Measurements from ENCODE around the gene HYAL3. TPM values are rescaled to one million over a fixed set of nuclear protein-coding genes. Genes with fewer than 3 reads are reported as not detected.

Gene HYAL3
- total and polyA plus RNA-seq, 2 of the 13 experiments (the other 11 are each of a cell fraction or from before 2014, with no cell fraction given), result 5.5 to 10.4 TPM

DNA sequence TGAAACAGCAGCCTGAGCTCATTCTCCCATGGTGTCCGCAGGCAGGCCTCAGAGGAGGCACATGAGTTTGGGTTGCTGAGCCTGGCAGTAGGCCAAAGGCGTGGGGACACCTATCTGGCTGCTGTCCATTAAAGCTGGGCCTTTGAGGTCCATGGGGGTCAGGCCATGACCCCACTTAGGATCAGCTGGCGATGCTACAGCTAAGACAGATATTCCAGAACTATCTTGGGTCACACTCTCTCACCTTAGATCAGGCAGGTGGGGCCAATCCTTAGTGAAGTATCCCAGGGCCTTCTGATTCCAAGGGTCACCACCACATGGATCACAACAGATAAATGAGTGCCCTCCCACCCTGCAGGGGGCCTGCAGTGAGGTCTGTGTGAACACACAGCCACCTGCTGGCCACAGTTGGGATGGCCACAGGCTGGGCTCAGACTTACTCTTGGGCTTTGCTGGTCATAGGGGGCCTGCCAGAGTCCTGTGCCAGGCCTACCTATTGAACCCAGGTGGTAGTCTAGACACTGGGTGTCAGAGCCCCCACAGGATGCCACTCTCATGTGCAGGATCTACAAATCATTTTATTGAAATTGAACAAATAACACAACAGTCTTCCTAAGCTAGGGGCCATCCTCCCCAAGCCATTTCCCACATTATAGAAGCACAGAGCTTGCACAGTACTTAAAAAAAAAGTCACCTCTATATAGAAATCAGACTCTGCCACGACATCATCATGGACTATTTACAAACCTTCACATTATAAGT is 25.3 kb upstream of the HYAL3 start (continued):
- TF ChIP-seq, protein P1, sequence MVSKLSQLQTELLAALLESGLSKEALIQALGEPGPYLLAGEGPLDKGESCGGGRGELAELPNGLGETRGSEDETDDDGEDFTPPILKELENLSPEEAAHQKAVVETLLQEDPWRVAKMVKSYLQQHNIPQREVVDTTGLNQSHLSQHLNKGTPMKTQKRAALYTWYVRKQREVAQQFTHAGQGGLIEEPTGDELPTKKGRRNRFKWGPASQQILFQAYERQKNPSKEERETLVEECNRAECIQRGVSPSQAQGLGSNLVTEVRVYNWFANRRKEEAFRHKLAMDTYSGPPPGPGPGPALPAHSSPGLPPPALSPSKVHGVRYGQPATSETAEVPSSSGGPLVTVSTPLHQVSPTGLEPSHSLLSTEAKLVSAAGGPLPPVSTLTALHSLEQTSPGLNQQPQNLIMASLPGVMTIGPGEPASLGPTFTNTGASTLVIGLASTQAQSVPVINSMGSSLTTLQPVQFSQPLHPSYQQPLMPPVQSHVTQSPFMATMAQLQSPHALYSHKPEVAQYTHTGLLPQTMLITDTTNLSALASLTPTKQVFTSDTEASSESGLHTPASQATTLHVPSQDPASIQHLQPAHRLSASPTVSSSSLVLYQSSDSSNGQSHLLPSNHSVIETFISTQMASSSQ (IDR thresholded peaks at IDR 0.05; ENCODE audit: low read depth), result no peak
- TF ChIP-seq, protein P1 (CRISPR knock-in tag; IDR thresholded peaks at IDR 0.05; ENCODE audit: borderline replicate concordance), result peak; percentile 63
- TF ChIP-seq, protein P2, sequence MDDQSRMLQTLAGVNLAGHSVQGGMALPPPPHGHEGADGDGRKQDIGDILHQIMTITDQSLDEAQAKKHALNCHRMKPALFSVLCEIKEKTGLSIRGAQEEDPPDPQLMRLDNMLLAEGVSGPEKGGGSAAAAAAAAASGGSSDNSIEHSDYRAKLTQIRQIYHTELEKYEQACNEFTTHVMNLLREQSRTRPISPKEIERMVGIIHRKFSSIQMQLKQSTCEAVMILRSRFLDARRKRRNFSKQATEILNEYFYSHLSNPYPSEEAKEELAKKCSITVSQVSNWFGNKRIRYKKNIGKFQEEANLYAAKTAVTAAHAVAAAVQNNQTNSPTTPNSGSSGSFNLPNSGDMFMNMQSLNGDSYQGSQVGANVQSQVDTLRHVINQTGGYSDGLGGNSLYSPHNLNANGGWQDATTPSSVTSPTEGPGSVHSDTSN (CRISPR knock-in tag; IDR thresholded peaks at IDR 0.05; ENCODE audit: borderline replicate concordance), result no peak
- TF ChIP-seq RAD21 (CRISPR knock-in tag; IDR thresholded peaks at IDR 0.05), result peak; percentile 95
- TF ChIP-seq ZFP37 (CRISPR knock-in tag; IDR thresholded peaks at IDR 0.05; ENCODE audit: borderline replicate concordance), result no peak
- peak; percentile 45; the same call in 1 of the 2 replicates for TF ChIP-seq FOXA3 (CRISPR knock-in tag; IDR thresholded peaks at IDR 0.05)
- TF ChIP-seq MEIS1 (CRISPR knock-in tag; IDR thresholded peaks at IDR 0.05; ENCODE audit: borderline replicate concordance), result peak; percentile 82; the same call in 1 of the 2 replicates
- TF ChIP-seq, protein P3, sequence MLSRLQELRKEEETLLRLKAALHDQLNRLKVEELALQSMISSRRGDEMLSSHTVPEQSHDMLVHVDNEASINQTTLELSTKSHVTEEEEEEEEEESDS (CRISPR knock-in tag; IDR thresholded peaks at IDR 0.05; ENCODE audit: borderline replicate concordance), result no peak
- no peak for TF ChIP-seq PRDM15 (CRISPR knock-in tag; IDR thresholded peaks at IDR 0.05)
- no peak for TF ChIP-seq ZNF563 (CRISPR knock-in tag; IDR thresholded peaks at IDR 0.05)
- no peak for TF ChIP-seq MAF1 (CRISPR knock-in tag; IDR thresholded peaks at IDR 0.05; ENCODE audit: borderline replicate concordance)
- TF ChIP-seq ZNF513 (CRISPR knock-in tag; conservative IDR thresholded peaks at IDR 0.05), result no peak
- TF ChIP-seq ZNF367 (CRISPR knock-in tag; IDR thresholded peaks at IDR 0.05; ENCODE audit: borderline replicate concordance), result no peak
- TF ChIP-seq MXD4 (CRISPR knock-in tag; IDR thresholded peaks at IDR 0.05), result no peak; the same call in 1 of the 2 replicates
- TF ChIP-seq ZNF33B (CRISPR knock-in tag; IDR thresholded peaks at IDR 0.05), result no peak
- peak in 1 of 2 experiments; percentile 30; a peak in 1 of 4 replicates for TF ChIP-seq MAFK (conservative IDR thresholded peaks at IDR 0.05 in 1 of 2, IDR thresholded peaks at IDR 0.05 in 1 of 2; ENCODE audit: low read length in 2 of 2)
- no peak for TF ChIP-seq NFE2L2 (IDR thresholded peaks at IDR 0.05; ENCODE audit: low read length)
- peak; percentile 67; the same call in 1 of the 3 replicates for TF ChIP-seq MXI1 (IDR thresholded peaks at IDR 0.05; ENCODE audit: borderline replicate concordance, low read depth, low read length)
